ENCODE data around the gene CLSTN1. TPM values are rescaled to one million over a fixed set of nuclear protein-coding genes. Genes with fewer than 3 reads are reported as not detected.
A peak's percentile ranks its signal among the peaks of the same experiment; 100 is the strongest.

The CLSTN1 gene
- total RNA-seq, 1 donor from 2014 or later = 136 TPM

DNA sequence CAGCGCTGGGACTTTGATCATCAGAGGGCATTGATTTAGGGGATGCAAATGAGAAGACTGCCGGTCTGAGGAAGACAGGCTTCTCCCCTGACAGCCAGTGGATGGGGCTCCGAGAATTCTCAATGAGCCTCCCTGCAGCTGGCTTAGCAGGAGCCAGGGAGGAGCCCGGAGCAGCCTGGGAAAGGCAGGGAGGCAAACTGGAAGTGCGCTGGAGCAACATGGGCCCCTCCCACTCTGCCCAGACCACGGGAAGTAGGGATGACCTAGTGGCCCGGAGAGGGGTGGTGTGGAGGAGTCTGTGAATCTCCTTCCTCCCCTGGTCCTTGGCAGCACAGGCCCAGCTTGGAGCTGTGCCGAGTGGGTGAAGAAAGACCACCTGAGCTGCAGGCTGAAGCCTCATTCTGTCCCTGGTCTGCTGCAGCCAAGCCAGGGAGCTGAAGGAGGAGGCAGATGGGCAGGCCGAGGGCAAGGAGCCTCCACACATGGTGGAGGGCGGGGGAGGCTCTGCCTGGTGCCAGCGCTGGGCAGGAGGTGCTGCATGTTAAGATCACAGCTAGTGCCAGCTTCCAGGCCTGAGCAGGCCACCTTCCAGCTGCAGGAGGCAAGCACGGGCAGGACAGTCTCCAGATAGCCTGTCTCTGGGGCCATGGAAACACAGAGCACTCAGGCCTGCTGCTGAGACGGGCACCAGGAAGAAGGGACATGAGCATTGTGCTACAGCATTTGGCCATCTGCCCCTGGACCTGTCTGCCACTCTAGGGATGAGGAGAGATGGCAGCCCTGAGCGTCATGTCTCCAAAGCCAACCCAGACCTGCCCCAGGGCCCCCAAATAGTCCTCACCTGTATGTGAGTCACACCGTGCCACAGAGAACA is 12.2 kb upstream of the CLSTN1 start:
- H3K27me3 Mint-ChIP-seq = peaks cover 4% of the 10 kb centered on the region
- peaks cover 9% of the 10 kb centered on the region for H3K4me1 Mint-ChIP-seq (ENCODE audit: unreplicated experiment)
- no peak overlapping the region for H3K27ac Mint-ChIP-seq
- no peaks in the 10 kb centered on the region for H3K36me3 Mint-ChIP-seq
- TF ChIP-seq CTCF (conservative IDR thresholded peaks at IDR 0.05) = no peak
- no peak overlapping the region for H3K4me3 Mint-ChIP-seq
- no peaks in the 10 kb centered on the region for H3K9me3 Mint-ChIP-seq
- DNase-seq (ENCODE audit: extremely low spot score, unreplicated experiment) = no peak

DNA sequence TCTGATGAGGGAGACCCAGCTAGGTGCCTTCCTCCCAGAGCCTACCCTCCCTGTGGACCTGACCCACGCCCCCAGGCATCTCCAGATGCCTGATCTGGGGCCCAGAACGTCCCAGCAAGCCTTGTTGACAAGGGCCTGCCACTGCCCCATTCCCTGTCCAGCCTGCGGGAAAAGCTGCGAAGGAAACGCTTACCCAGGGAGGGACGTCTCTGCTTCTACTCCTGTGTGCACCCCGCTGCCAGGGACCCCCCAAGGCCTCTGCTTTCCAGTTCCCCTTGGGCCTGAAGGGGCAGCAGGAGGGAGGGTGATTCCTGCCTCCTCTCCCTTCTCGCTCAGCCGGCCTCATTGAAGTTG is 11.6 kb upstream of the CLSTN1 start:
- peaks cover 4% of the 10 kb centered on the region for H3K27me3 Mint-ChIP-seq
- no peak for DNase-seq (ENCODE audit: extremely low spot score, unreplicated experiment)
- no peak for TF ChIP-seq CTCF (conservative IDR thresholded peaks at IDR 0.05)
- H3K36me3 Mint-ChIP-seq = no peaks in the 10 kb centered on the region
- no peak overlapping the region for H3K27ac Mint-ChIP-seq
- H3K9me3 Mint-ChIP-seq = no peaks in the 10 kb centered on the region
- H3K4me3 Mint-ChIP-seq = no peak overlapping the region
- peaks cover 9% of the 10 kb centered on the region for H3K4me1 Mint-ChIP-seq (ENCODE audit: unreplicated experiment)

- H3K36me3 Mint-ChIP-seq = no peaks in the 10 kb centered on the region
- TF ChIP-seq CTCF (conservative IDR thresholded peaks at IDR 0.05) = no peak
- no peaks in the 10 kb centered on the region for H3K9me3 Mint-ChIP-seq
- peaks cover 9% of the 10 kb centered on the region for H3K4me1 Mint-ChIP-seq (ENCODE audit: unreplicated experiment)
- DNase-seq (ENCODE audit: extremely low spot score, unreplicated experiment) = no peak
- H3K27ac Mint-ChIP-seq = no peak overlapping the region
- H3K27me3 Mint-ChIP-seq = peaks cover 4% of the 10 kb centered on the region
- no peak overlapping the region for H3K4me3 Mint-ChIP-seq
Observed at GRCh38 chr1:9833632-9834031, 9.9 kb upstream of the CLSTN1 start.

GRCh38 chr1:9827558-9828185 is 3.9 kb upstream of the CLSTN1 start:
- Mint-ChIP-seq H3K27ac (no peak overlapping the region), H3K27me3 (peaks cover 19% of the 10 kb centered on the region), H3K36me3 (no peaks in the 10 kb centered on the region), H3K9me3 (no peaks in the 10 kb centered on the region), H3K4me3 (no peak overlapping the region), H3K4me1 (ENCODE audit: unreplicated experiment) (peaks cover 17% of the 10 kb centered on the region)
- no peak for DNase-seq (ENCODE audit: extremely low spot score, unreplicated experiment)
- TF ChIP-seq CTCF (conservative IDR thresholded peaks at IDR 0.05) = peak; percentile 66

GRCh38 chr1:9826616-9827015 is 2.9 kb upstream of the CLSTN1 start:
- DNase-seq (ENCODE audit: extremely low spot score, unreplicated experiment) = no peak
- Mint-ChIP-seq H3K4me3 (peak overlapping the region; percentile 0), H3K9me3 (no peaks in the 10 kb centered on the region), H3K27me3 (peaks cover 23% of the 10 kb centered on the region), H3K4me1 (ENCODE audit: unreplicated experiment) (peaks cover 27% of the 10 kb centered on the region), H3K36me3 (no peaks in the 10 kb centered on the region), H3K27ac (peak overlapping the region; percentile 98)
- no peak for TF ChIP-seq CTCF (conservative IDR thresholded peaks at IDR 0.05)
